ENCODE data around the gene PRR33.
"Not testable (repeated sequence)": the region's sequence is repeated elsewhere in the genome, so short reads cannot be mapped to it uniquely, and the experiment has no call there.

Gene PRR33

GRCh38 chr11:1874441-1875092, 17.1 kb downstream of the PRR33 start:
- not testable (repeated sequence) for H3K4me1 ChIP-seq (ENCODE audit: control insufficient read depth, insufficient read depth, low read length); H3K36me3 ChIP-seq (ENCODE audit: control insufficient read depth, insufficient read depth, low read length); H3K9me3 ChIP-seq (ENCODE audit: control insufficient read depth, insufficient read depth, low read length); H3K4me3 ChIP-seq (ENCODE audit: low read depth, low read length); H3K27me3 ChIP-seq (ENCODE audit: control insufficient read depth, insufficient read depth, low read length); H3K9ac ChIP-seq (ENCODE audit: low read depth, low read length)

- not testable (repeated sequence) for H3K9ac ChIP-seq (ENCODE audit: low read depth, low read length); H3K4me3 ChIP-seq (ENCODE audit: low read depth, low read length); H3K9me3 ChIP-seq (ENCODE audit: control insufficient read depth, insufficient read depth, low read length); H3K27me3 ChIP-seq (ENCODE audit: control insufficient read depth, insufficient read depth, low read length); H3K36me3 ChIP-seq (ENCODE audit: control insufficient read depth, insufficient read depth, low read length); H3K4me1 ChIP-seq (ENCODE audit: control insufficient read depth, insufficient read depth, low read length)
Observed at GRCh38 chr11:1873813-1874150, 17.9 kb downstream of the PRR33 start.

- no peaks in the 10 kb centered on the region for H3K9me3 ChIP-seq (ENCODE audit: control insufficient read depth, insufficient read depth, low read length)
- no peaks in the 10 kb centered on the region for H3K4me1 ChIP-seq (ENCODE audit: control insufficient read depth, insufficient read depth, low read length)
- no peaks in the 10 kb centered on the region for H3K27me3 ChIP-seq (ENCODE audit: control insufficient read depth, insufficient read depth, low read length)
- H3K9ac ChIP-seq (ENCODE audit: low read depth, low read length), result no peak overlapping the region
- no peak overlapping the region for H3K4me3 ChIP-seq (ENCODE audit: low read depth, low read length)
- H3K36me3 ChIP-seq (ENCODE audit: control insufficient read depth, insufficient read depth, low read length), result no peaks in the 10 kb centered on the region
Observed at GRCh38 chr11:1873048-1873812, 18.5 kb downstream of the PRR33 start.

- Histone ChIP-seq H3K4me3 (ENCODE audit: low read depth, low read length) (no peak overlapping the region), H3K9me3 (ENCODE audit: control insufficient read depth, insufficient read depth, low read length) (no peaks in the 10 kb centered on the region), H3K4me1 (ENCODE audit: control insufficient read depth, insufficient read depth, low read length) (no peaks in the 10 kb centered on the region), H3K9ac (ENCODE audit: low read depth, low read length) (no peak overlapping the region), H3K27me3 (ENCODE audit: control insufficient read depth, insufficient read depth, low read length) (no peaks in the 10 kb centered on the region), H3K36me3 (ENCODE audit: control insufficient read depth, insufficient read depth, low read length) (no peaks in the 10 kb centered on the region)
Observed at GRCh38 chr11:1872267-1872985, 19.3 kb downstream of the PRR33 start.

GRCh38 chr11:1871531-1871930, 20.2 kb downstream of the PRR33 start:
- H3K4me3 ChIP-seq (ENCODE audit: low read depth, low read length), result no peak overlapping the region
- H3K27me3 ChIP-seq (ENCODE audit: control insufficient read depth, insufficient read depth, low read length), result no peaks in the 10 kb centered on the region
- H3K4me1 ChIP-seq (ENCODE audit: control insufficient read depth, insufficient read depth, low read length), result no peaks in the 10 kb centered on the region
- no peak overlapping the region for H3K9ac ChIP-seq (ENCODE audit: low read depth, low read length)
- H3K9me3 ChIP-seq (ENCODE audit: control insufficient read depth, insufficient read depth, low read length), result no peaks in the 10 kb centered on the region
- H3K36me3 ChIP-seq (ENCODE audit: control insufficient read depth, insufficient read depth, low read length), result no peaks in the 10 kb centered on the region

- H3K36me3 ChIP-seq (ENCODE audit: control insufficient read depth, insufficient read depth, low read length), result no peaks in the 10 kb centered on the region
- no peaks in the 10 kb centered on the region for H3K4me1 ChIP-seq (ENCODE audit: control insufficient read depth, insufficient read depth, low read length)
- no peak overlapping the region for H3K9ac ChIP-seq (ENCODE audit: low read depth, low read length)
- no peaks in the 10 kb centered on the region for H3K27me3 ChIP-seq (ENCODE audit: control insufficient read depth, insufficient read depth, low read length)
- no peaks in the 10 kb centered on the region for H3K9me3 ChIP-seq (ENCODE audit: control insufficient read depth, insufficient read depth, low read length)
- no peak overlapping the region for H3K4me3 ChIP-seq (ENCODE audit: low read depth, low read length)
Observed at GRCh38 chr11:1870721-1871466, 20.8 kb downstream of the PRR33 start.

- no peaks in the 10 kb centered on the region for H3K36me3 ChIP-seq (ENCODE audit: control insufficient read depth, insufficient read depth, low read length)
- H3K9ac ChIP-seq (ENCODE audit: low read depth, low read length), result no peak overlapping the region
- H3K9me3 ChIP-seq (ENCODE audit: control insufficient read depth, insufficient read depth, low read length), result no peaks in the 10 kb centered on the region
- H3K4me3 ChIP-seq (ENCODE audit: low read depth, low read length), result no peak overlapping the region
- H3K27me3 ChIP-seq (ENCODE audit: control insufficient read depth, insufficient read depth, low read length), result no peaks in the 10 kb centered on the region
- no peaks in the 10 kb centered on the region for H3K4me1 ChIP-seq (ENCODE audit: control insufficient read depth, insufficient read depth, low read length)
Observed at GRCh38 chr11:1870326-1870696, 21.4 kb downstream of the PRR33 start.

- H3K27me3 ChIP-seq (ENCODE audit: control insufficient read depth, insufficient read depth, low read length), result no peaks in the 10 kb centered on the region
- H3K4me3 ChIP-seq (ENCODE audit: low read depth, low read length), result no peak overlapping the region
- no peaks in the 10 kb centered on the region for H3K9me3 ChIP-seq (ENCODE audit: control insufficient read depth, insufficient read depth, low read length)
- H3K4me1 ChIP-seq (ENCODE audit: control insufficient read depth, insufficient read depth, low read length), result no peaks in the 10 kb centered on the region
- H3K36me3 ChIP-seq (ENCODE audit: control insufficient read depth, insufficient read depth, low read length), result no peaks in the 10 kb centered on the region
- H3K9ac ChIP-seq (ENCODE audit: low read depth, low read length), result no peak overlapping the region
Observed at GRCh38 chr11:1869427-1870325, 22.0 kb downstream of the PRR33 start.

GRCh38 chr11:1868636-1869291, 22.9 kb downstream of the PRR33 start:
- no peaks in the 10 kb centered on the region for H3K27me3 ChIP-seq (ENCODE audit: control insufficient read depth, insufficient read depth, low read length)

GRCh38 chr11:1868056-1868635, 23.5 kb downstream of the PRR33 start:
- Histone ChIP-seq H3K27me3 (ENCODE audit: control insufficient read depth, insufficient read depth, low read length) (no peaks in the 10 kb centered on the region), H3K9ac (ENCODE audit: low read depth, low read length) (no peak overlapping the region), H3K36me3 (ENCODE audit: control insufficient read depth, insufficient read depth, low read length) (no peaks in the 10 kb centered on the region), H3K4me1 (ENCODE audit: control insufficient read depth, insufficient read depth, low read length) (no peaks in the 10 kb centered on the region), H3K9me3 (ENCODE audit: control insufficient read depth, insufficient read depth, low read length) (no peaks in the 10 kb centered on the region), H3K4me3 (ENCODE audit: low read depth, low read length) (no peak overlapping the region)

More at GRCh38 chr11:1868636-1869291, 22.9 kb downstream of the PRR33 start:
- Histone ChIP-seq H3K36me3 (ENCODE audit: control insufficient read depth, insufficient read depth, low read length) (no peaks in the 10 kb centered on the region), H3K9ac (ENCODE audit: low read depth, low read length) (no peak overlapping the region), H3K4me1 (ENCODE audit: control insufficient read depth, insufficient read depth, low read length) (no peaks in the 10 kb centered on the region), H3K4me3 (ENCODE audit: low read depth, low read length) (no peak overlapping the region), H3K9me3 (ENCODE audit: control insufficient read depth, insufficient read depth, low read length) (no peaks in the 10 kb centered on the region)

Data from iPS-15b (cell line).